ENCODE results near the gene MEGF6. TPM values are rescaled to one million over a fixed set of nuclear protein-coding genes. Genes with fewer than 3 reads are reported as not detected.

MEGF6 gene
- total RNA-seq, 1 experiment from 2014 or later, result 8.1 TPM

DNA sequence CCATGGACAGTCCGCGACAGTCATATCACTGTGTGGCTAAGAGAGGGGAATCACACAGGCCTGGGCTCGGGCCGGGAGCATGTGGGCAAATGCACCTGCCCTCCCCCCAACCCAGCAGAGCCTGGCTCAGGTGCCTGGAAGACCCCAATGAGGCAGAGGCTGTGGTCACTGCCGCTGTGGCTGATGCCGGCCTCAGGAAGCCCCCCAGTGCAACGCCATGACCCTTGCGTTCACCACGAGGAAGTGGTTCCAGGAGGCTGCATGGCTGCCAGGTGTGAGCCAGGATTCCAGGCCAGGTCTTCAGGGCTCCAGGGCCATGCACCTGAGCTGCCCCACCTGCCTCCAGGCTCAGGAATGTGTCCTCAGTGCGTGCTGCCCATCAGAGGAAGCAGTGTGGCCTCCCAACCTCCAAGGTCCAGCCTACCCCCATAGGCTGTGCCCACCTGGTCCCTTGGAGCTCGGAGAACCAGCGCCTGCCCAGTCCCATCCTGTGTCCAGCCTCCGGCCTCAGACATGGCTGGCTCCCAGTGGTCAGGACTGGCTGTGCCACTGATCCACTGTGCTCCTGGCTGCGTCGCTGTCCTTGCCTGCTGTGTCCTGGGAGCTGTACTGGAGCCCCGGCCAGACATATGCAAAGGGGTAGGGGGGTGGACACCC lies 148.8 kb downstream of the MEGF6 start:
- DNase-seq (ENCODE audit: low spot score), result no peak
- in situ Hi-C loops (cut with HindIII; ENCODE audit: low sequenced_read_pairs), result no loop called here

- in situ Hi-C loops (cut with HindIII; ENCODE audit: low sequenced_read_pairs), result no loop called here
- no peak for DNase-seq (ENCODE audit: low spot score)
Measured at GRCh38 chr1:3461934-3462275, 149.4 kb downstream of the MEGF6 start.

GRCh38 chr1:3461238-3461933 lies 149.9 kb downstream of the MEGF6 start:
- no peak for DNase-seq (ENCODE audit: low spot score)
- in situ Hi-C loops (cut with HindIII; ENCODE audit: low sequenced_read_pairs), result no loop called here

- no peak for DNase-seq (ENCODE audit: low spot score)
- in situ Hi-C loops (cut with HindIII; ENCODE audit: low sequenced_read_pairs), result no loop called here
Measured at GRCh38 chr1:3460672-3461131, 150.6 kb downstream of the MEGF6 start.

GRCh38 chr1:3459940-3460671 lies 151.2 kb downstream of the MEGF6 start:
- DNase-seq (ENCODE audit: low spot score), result no peak
- in situ Hi-C loops (cut with HindIII; ENCODE audit: low sequenced_read_pairs), result no loop called here

DNA sequence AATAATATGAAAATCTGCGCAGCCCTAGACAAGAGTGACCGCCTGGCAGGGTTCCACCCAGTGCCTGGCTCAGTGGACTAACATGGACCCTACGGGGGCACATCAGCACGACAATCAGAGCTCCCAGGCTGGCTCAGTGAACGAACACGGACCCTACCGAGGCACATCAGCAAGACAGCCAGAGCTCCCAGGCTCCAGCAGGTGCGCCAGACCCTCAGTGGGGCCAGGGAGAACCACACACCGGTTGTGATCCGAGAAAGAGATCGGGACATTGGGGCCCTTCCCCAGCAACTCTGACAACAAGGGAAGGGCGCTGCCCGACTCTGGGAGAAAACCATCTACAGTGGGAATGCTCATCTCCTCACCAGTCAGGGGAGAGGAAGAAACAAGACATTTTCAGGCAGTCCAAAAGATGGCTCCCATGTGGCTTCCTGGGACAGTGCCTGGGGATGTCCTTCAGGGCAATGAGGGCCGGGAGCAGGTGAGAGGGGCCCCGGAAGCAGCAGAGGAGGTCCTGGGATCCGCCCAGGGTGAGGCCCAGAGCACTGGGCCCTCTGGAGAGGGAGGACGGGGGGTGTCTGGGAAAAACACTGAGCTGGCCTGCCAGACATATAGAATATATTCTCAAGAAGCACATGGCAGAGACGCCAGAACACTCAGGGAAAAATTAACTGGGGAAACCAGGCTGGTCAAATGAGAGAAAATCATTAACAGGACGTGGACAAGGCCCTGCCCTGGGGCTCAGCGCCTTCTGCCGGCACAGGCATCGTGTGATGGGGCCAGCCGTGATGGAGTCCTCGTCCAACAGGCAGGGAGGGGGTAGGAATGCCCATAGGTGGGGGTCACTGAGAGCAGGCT lies 152.0 kb downstream of the MEGF6 start:
- in situ Hi-C loops (cut with HindIII; ENCODE audit: low sequenced_read_pairs), result no loop called here
- DNase-seq (ENCODE audit: low spot score), result no peak

DNA sequence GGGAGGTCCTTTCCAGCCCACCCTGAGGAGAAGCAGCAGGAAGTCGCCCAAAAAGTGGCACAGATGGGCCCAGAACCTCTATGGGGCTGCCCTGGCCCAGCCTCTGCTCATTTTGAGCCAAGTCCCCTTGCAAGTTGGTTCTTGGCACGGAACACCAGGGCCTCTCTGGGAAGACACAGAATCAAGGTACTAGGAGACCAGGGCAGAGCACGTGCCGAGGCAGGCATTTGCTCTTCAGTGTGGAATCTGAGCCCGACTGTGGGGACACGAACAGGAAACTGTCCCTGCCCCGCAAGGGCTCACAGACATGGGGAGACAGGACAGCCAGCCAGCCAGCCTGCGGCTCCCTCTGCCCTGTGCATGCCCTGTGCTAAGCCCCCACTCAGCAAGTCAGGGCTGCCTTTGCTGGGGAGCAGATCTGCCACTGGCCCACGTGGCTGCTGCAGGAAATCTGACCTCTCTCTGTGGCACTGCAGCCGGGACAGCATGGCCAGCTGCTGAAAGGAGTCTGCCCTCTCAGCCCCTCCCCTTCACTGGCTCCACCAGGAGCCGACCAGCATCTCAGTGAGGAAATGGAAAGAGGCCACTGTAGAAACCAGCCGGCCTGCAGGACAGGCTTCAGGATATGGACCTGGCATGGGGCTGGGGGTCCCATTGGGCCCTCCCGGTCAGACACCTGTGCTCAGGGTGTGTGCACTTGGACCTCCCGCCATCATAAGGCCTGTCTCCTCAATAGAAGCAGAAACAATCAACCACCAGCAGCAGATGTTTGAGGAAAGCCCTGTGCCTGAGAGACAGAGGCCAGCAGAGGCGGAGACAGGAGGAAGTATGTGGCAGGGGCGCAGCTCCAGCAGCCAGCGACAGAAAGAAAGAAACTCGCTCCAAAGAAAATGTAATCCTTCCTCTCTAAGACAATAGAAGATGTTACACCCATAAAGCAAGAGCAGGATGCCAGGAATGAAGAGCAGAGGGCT lies 153.1 kb downstream of the MEGF6 start:
- no peak for DNase-seq (ENCODE audit: low spot score)
- in situ Hi-C loops (cut with HindIII; ENCODE audit: low sequenced_read_pairs), result no loop called here

GRCh38 chr1:3456964-3457909 lies 154.1 kb downstream of the MEGF6 start:
- DNase-seq (ENCODE audit: low spot score), result no peak
- in situ Hi-C loops (cut with HindIII; ENCODE audit: low sequenced_read_pairs), result no loop called here

DNA sequence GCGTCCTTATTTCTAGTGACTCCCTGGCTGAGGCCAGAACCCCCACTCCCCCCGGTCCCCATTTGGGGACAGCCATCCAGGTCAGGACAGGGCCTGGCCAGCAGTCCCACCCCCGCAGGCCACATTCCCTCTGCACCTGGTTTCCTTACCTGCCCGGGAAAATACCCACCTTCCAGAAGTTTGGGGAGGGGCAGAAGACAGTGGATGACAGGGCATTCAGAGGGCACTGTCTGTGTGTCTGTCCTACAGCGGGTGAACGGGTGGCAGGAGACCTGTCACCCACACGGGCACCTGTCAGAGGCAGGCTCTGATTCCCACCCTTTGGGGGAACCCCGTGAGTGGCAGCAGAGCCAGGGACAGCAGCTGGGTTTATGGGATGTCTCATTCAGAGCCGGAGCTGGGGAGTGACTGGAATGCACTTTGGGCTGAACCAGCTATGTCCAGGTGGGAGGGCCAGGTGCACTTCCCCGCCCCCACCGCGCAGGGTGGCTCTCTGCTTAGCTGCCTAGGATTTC lies 154.8 kb downstream of the MEGF6 start:
- in situ Hi-C loops (cut with HindIII; ENCODE audit: low sequenced_read_pairs), result no loop called here

DNA sequence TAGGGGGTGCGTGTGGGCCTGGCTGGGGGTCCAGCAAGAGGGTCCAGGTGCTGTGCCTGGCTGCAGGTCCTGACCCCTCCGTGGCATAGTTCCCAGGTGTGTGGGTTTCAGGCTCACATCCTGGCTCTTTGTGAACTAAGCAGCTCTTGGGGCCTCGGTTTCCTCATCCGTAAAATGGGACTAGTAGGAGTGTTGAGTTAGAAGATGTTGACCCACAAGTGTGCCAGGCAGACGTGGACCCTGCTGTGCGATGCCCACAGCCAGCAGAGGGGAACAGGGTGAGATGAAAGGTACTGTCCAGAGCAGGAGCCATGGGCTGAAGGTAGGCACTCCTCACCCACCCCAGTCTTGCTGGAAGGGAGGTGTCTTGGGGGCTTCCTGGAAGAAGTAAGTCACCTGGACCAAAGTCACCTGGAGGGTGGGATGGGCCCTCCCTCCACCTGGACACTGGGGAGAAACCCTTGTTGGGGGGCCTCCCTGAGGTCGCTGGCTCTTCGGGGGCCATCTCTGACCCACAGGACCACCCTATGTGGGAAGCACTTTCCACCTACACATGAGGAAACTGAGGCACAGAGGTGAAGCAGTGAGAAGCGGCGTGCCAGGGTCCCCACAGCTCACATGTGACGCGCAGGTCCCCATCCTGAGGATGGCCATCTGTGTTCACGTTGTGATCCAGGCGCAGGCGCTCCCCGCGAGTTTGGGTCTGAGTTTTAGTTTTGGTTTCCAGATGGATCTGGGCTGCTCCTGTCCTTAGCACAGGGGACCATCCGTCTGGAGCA lies 155.4 kb downstream of the MEGF6 start:
- DNase-seq (ENCODE audit: low spot score), result no peak
- in situ Hi-C loops (cut with HindIII; ENCODE audit: low sequenced_read_pairs), result no loop called here

More for the DNA sequence above, 154.8 kb downstream of the MEGF6 start:
- no peak for DNase-seq (ENCODE audit: low spot score)

GRCh38 chr1:3454811-3455618 lies 156.3 kb downstream of the MEGF6 start:
- in situ Hi-C loops (cut with HindIII; ENCODE audit: low sequenced_read_pairs), result no loop called here
- peak; percentile 8 for DNase-seq (ENCODE audit: low spot score)

DNA sequence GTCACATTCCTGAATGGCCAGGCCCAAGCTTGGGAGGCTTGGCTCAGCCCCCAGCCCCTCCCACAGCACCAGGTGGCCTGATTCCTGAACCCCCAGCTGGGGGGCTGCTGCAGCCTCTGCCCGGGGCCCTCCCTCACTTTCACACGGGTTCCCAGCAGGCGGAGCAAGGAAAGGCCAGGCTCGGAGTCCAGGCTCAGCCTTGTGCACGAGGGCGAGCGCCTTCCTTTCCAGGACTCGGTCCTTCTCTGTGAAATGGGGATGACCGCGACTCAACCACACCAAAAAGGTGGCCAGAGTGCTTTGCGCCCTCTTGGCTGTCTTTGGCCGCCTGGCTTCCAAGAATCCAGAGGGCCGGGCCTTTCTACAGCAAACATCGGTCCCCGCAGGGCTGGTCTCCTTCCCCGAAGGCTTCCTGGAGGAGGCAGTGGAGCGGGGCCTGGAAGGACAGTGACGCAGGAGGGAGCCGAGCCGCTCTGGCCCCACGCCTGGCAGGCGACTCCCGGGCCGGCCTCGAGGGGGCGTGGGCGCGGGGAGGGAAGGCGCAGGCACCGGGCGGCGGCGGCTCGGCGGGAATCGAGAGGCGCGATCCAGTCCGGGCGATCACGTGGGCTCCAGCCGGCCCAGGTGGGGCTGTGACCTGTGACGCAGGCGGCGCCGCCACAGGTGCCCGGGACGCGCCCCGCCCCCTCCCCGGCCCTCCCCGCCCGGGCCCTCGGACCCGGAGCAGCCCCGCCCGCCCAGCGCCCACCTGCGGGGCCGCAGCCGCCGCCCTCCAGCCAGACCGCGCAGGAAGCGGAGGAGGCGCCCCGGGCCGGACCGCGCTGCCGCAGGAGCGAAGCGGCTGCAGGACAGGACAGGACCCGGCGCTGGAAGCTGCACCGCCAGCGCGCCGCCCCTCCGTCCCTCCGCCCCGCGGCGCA lies 157.2 kb downstream of the MEGF6 start, which contains the start of gene ARHGEF16:
ARHGEF16 (plus strand) TSS at position 775 of the 920 bp plus-strand sequence. CDS start 8,420 bp downstream, outside the sequence.
- in situ Hi-C loops (cut with HindIII; ENCODE audit: low sequenced_read_pairs), result no loop called here
- DNase-seq (ENCODE audit: low spot score), result peak; percentile 30

GRCh38 chr1:3453203-3453761 lies 158.0 kb downstream of the MEGF6 start:
- peak; percentile 68 for DNase-seq (ENCODE audit: low spot score)
- in situ Hi-C loops (cut with HindIII; ENCODE audit: low sequenced_read_pairs), result no loop called here

DNA sequence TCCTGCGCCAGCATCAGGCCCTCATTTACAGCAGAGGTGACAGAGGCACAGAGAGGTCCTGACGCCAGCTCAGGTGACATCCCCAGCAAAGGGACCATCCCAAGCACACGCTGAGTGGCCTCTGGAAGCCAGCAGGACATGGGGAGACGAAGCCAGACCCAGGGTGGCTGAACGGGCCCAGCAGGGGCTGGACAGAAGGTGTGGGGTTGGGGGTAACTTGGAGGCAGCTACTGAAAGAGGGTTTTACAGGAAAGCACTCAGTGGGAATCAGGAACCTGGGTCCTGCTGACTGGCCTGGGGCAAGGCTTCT lies 158.5 kb downstream of the MEGF6 start:
- no peak for DNase-seq (ENCODE audit: low spot score)
- in situ Hi-C loops (cut with HindIII; ENCODE audit: low sequenced_read_pairs), result no loop called here
